Neural cell (in vitro differentiated cells): ENCODE measurements around the gene UBE2H. TPM values are rescaled to one million over a fixed set of nuclear protein-coding genes. Genes with fewer than 3 reads are reported as not detected.

Experiments used
- H2AFZ ChIP-seq: fragments of 200-600, 300-800 bp; sonication (generic), shearing (Covaris generic); 2 replicates; pipeline ENCODE4 v1.6.0; 2014; ENCODE audit warnings: low read depth, mild to moderate bottlenecking, antibody characterized with exemption, low read length, moderate library complexity
- H3F3A ChIP-seq: fragments of 200-600 bp; shearing (Covaris generic); 2 replicates; pipeline ENCODE4 v1.6.1; 2016; ENCODE audit warnings: mild to moderate bottlenecking, moderate library complexity, mixed read lengths, antibody characterized with exemption, low read length; ENCODE audit not compliant: insufficient read depth, poor library complexity, severe bottlenecking
- H3K27ac ChIP-seq: fragments of 200-600, 300-800 bp; sonication (generic), shearing (Covaris generic); 2 replicates; pipeline ENCODE4 v1.5.1; 2014; ENCODE audit warnings: mild to moderate bottlenecking, low read length, moderate library complexity
- H3K27me3 ChIP-seq: fragments of 300-800, 200-600 bp; sonication (generic), shearing (Covaris generic); 2 replicates; pipeline ENCODE4 v1.6.0; 2014; ENCODE audit warnings: mild to moderate bottlenecking, low read depth, low read length, moderate library complexity; ENCODE audit not compliant: insufficient read depth
- H3K36me3 ChIP-seq: fragments of 300-800, 200-600 bp; sonication (generic), shearing (Covaris generic); 2 replicates; pipeline ENCODE4 v1.5.1; 2014; ENCODE audit warnings: mild to moderate bottlenecking, antibody characterized with exemption, low read length, moderate library complexity; ENCODE audit not compliant: insufficient read depth
- H3K4me2 ChIP-seq: fragments of 300-800, 200-600 bp; sonication (generic), shearing (Covaris generic); 2 replicates; pipeline ENCODE4 v1.6.0; 2014; ENCODE audit warnings: mild to moderate bottlenecking, low read length
- H3K4me3 ChIP-seq: fragments of 300-800, 200-600 bp; sonication (generic), shearing (Covaris generic); 2 replicates; pipeline ENCODE4 v1.5.1; 2014; ENCODE audit warnings: mild to moderate bottlenecking, low read length, moderate library complexity
- H3K79me2 ChIP-seq: fragments of 200-600 bp; shearing (Covaris generic); replicated peaks from 2 replicates; pipeline ENCODE4 v1.6.0; 2014; ENCODE audit warnings: mild to moderate bottlenecking, low read length, moderate library complexity; ENCODE audit not compliant: insufficient read depth
- H3K9ac ChIP-seq: fragments of 300-800, 200-600 bp; sonication (generic), shearing (Covaris generic); 2 replicates; pipeline ENCODE4 v1.6.1; 2016; ENCODE audit warnings: mild to moderate bottlenecking, low read length, mixed read lengths
- H3K9me2 ChIP-seq: fragments of 200-600 bp; shearing (Covaris generic); 2 replicates; pipeline ENCODE4 v1.6.1; 2016; ENCODE audit warnings: mild to moderate bottlenecking, low read length, mixed read lengths; ENCODE audit not compliant: insufficient read depth
- H3K9me3 ChIP-seq: fragments of 200-600, 300-800 bp; sonication (generic), shearing (Covaris generic); 2 replicates; pipeline ENCODE4 v1.6.1; 2016; ENCODE audit warnings: mild to moderate bottlenecking, mixed run types, low read length, moderate library complexity, mixed read lengths
- H4K20me1 ChIP-seq: fragments of 200-600 bp; shearing (Covaris generic); 2 replicates; pipeline ENCODE4 v1.6.1; 2016; ENCODE audit warnings: mild to moderate bottlenecking, mixed run types; ENCODE audit not compliant: insufficient read depth
- EP300 ChIP-seq: fragments of 450-650 bp; conservative IDR thresholded peaks from 2 replicates; pipeline ENCODE4 v1.6.1; 2014; ENCODE audit warnings: antibody characterized with exemption, mild to moderate bottlenecking, moderate library complexity; ENCODE audit not compliant: poor library complexity, severe bottlenecking
- EZH2 ChIP-seq: fragments of 200-600, 300-800 bp; shearing (Covaris generic), sonication (generic); IDR thresholded peaks from 2 replicates; pipeline ENCODE4 v1.6.1; 2014; ENCODE audit warnings: antibody characterized with exemption, low read length, borderline replicate concordance, mild to moderate bottlenecking; ENCODE audit not compliant: insufficient read depth, poor library complexity, severe bottlenecking
- MXI1 ChIP-seq: fragments of 450-650 bp; conservative IDR thresholded peaks from 2 replicates; pipeline ENCODE4 v1.6.1; 2014; ENCODE audit warnings: antibody characterized with exemption, mild to moderate bottlenecking; ENCODE audit not compliant: poor library complexity, severe bottlenecking
- POLR2AphosphoS5 ChIP-seq: IDR thresholded peaks from 2 replicates; pipeline ENCODE4 v1.6.1; 2012
- RAD21 ChIP-seq: fragments of 450-650 bp; conservative IDR thresholded peaks from 2 replicates; pipeline ENCODE4 v1.6.1; 2014; ENCODE audit warnings: antibody characterized with exemption, mild to moderate bottlenecking, moderate library complexity
- REST ChIP-seq: IDR thresholded peaks from 2 replicates; pipeline ENCODE4 v1.6.1; 2012; ENCODE audit warnings: borderline replicate concordance
- SMC3 ChIP-seq: fragments of 450-650 bp; conservative IDR thresholded peaks from 2 replicates; pipeline ENCODE4 v1.6.1; 2014; ENCODE audit warnings: antibody characterized with exemption, mild to moderate bottlenecking, moderate library complexity; ENCODE audit not compliant: poor library complexity
- TAF1 ChIP-seq: IDR thresholded peaks from 2 replicates; pipeline ENCODE4 v1.6.1; 2012; ENCODE audit warnings: low read depth
- polyA plus RNA-seq: library from polyadenylated mRNA; depleted of rRNA; stranded (reverse); fragments of >200 nt; gene quantifications from 2 replicates; pipeline ENCODE4 v1.2.3, GENCODE V29; 2014
- TF ChIP-seq, protein P1 (sequence below): fragments of 450-650 bp; IDR thresholded peaks from 2 replicates; pipeline ENCODE4 v1.5.1; 2014; ENCODE audit warnings: antibody characterized with exemption, mild to moderate bottlenecking, moderate library complexity; ENCODE audit not compliant: poor library complexity, severe bottlenecking

The UBE2H gene
- polyA plus RNA-seq, 1 donor from 2014 or later = 96.1 TPM

DNA sequence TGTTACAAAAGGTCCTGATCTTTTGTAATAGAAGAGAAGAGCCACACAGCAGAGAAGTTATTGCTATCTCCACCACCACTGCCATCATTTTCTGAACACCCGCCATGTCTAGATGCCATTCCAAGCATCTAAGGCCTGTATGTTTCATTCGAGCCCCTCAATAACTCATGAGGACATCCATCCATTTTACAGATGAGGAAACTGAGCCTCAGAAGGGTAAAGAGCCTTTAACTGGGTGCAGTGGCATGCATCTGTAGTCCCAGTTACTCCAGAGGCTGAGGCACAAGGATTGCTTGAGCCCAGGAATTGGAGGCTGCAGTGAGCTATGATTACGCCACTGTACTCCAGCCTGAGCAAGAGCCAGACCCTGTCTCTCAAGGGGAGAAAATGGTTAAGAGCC lies 39.3 kb downstream of the UBE2H start:
- H3K9me2 ChIP-seq = no peaks in the 10 kb centered on the region
- H3K9ac ChIP-seq = no peak overlapping the region
- H3K4me3 ChIP-seq = no peak overlapping the region
- no peaks in the 10 kb centered on the region for H3K36me3 ChIP-seq
- no peaks in the 10 kb centered on the region for H3F3A ChIP-seq
- H2AFZ ChIP-seq = no peak overlapping the region
- no peak overlapping the region for H3K4me2 ChIP-seq
- TF ChIP-seq RAD21 (no peak), MXI1 (no peak), REST (no peak), POLR2AphosphoS5 (no peak), SMC3 (no peak), EZH2 (no peak), TAF1 (no peak), EP300 (no peak)
- TF ChIP-seq, protein P1, sequence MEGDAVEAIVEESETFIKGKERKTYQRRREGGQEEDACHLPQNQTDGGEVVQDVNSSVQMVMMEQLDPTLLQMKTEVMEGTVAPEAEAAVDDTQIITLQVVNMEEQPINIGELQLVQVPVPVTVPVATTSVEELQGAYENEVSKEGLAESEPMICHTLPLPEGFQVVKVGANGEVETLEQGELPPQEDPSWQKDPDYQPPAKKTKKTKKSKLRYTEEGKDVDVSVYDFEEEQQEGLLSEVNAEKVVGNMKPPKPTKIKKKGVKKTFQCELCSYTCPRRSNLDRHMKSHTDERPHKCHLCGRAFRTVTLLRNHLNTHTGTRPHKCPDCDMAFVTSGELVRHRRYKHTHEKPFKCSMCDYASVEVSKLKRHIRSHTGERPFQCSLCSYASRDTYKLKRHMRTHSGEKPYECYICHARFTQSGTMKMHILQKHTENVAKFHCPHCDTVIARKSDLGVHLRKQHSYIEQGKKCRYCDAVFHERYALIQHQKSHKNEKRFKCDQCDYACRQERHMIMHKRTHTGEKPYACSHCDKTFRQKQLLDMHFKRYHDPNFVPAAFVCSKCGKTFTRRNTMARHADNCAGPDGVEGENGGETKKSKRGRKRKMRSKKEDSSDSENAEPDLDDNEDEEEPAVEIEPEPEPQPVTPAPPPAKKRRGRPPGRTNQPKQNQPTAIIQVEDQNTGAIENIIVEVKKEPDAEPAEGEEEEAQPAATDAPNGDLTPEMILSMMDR = no peak
- peaks cover 70% of the 10 kb centered on the region for H3K79me2 ChIP-seq
- H3K9me3 ChIP-seq = no peaks in the 10 kb centered on the region
- H3K27me3 ChIP-seq = no peaks in the 10 kb centered on the region
- peaks cover 9% of the 10 kb centered on the region for H4K20me1 ChIP-seq
- no peak overlapping the region for H3K27ac ChIP-seq

DNA sequence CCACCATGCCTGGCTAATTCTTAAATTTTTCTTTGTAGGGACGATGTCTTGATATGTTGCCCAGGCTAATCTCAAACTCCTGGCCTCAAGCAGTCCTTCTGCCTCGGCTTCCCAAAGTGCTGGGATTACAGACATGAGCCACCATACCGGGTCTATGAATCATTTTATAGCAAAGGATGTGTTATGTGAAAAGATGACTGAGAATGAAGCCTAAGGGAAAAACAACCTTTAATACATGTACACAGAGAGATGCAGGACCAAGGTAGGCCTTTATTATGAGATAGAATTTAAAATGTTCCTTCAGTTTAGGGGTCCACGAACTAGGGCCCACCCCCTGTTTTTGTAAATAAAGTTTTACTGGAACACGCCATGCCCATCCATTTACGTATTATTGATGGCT lies 41.0 kb downstream of the UBE2H start:
- Histone ChIP-seq H3K36me3 (no peaks in the 10 kb centered on the region), H3K27ac (no peak overlapping the region), H3K9me2 (no peaks in the 10 kb centered on the region), H3F3A (no peaks in the 10 kb centered on the region), H2AFZ (no peak overlapping the region), H4K20me1 (peaks cover 9% of the 10 kb centered on the region), H3K4me3 (no peak overlapping the region), H3K79me2 (peaks cover 58% of the 10 kb centered on the region), H3K4me2 (no peak overlapping the region), H3K9ac (no peak overlapping the region), H3K27me3 (no peaks in the 10 kb centered on the region), H3K9me3 (no peaks in the 10 kb centered on the region)
- TF ChIP-seq RAD21 = no peak
- TF ChIP-seq TAF1 = no peak
- TF ChIP-seq, protein P1 = no peak
- TF ChIP-seq MXI1 = no peak
